Measurements from ENCODE around the gene SEMA6A. TPM values are rescaled to one million over a fixed set of nuclear protein-coding genes. Genes with fewer than 3 reads are reported as not detected.
"Not testable (repeated sequence)": the region's sequence is repeated elsewhere in the genome, so short reads cannot be mapped to it uniquely, and the experiment has no call there.

SEMA6A gene
- total and polyA plus RNA-seq, 2 experiments from 2014 or later = 13.2 to 27.6 TPM

GRCh38 chr5:116525674-116526073 lies 48.9 kb downstream of the SEMA6A start:
- Histone ChIP-seq H3K4me3 (no peak overlapping the region), H3K9me3 (ENCODE audit: low read depth) (no peaks in the 10 kb centered on the region), H3K27me3 (no peaks in the 10 kb centered on the region), H3K36me3 (no peaks in the 10 kb centered on the region), H3K27ac (no peak overlapping the region), H3K4me1 (ENCODE audit: low read depth) (peaks cover 19% of the 10 kb centered on the region)
- DNase-seq (ENCODE audit: low read depth in 1 of 2, low spot score in 1 of 2) = no peak
- TF ChIP-seq, protein P1, sequence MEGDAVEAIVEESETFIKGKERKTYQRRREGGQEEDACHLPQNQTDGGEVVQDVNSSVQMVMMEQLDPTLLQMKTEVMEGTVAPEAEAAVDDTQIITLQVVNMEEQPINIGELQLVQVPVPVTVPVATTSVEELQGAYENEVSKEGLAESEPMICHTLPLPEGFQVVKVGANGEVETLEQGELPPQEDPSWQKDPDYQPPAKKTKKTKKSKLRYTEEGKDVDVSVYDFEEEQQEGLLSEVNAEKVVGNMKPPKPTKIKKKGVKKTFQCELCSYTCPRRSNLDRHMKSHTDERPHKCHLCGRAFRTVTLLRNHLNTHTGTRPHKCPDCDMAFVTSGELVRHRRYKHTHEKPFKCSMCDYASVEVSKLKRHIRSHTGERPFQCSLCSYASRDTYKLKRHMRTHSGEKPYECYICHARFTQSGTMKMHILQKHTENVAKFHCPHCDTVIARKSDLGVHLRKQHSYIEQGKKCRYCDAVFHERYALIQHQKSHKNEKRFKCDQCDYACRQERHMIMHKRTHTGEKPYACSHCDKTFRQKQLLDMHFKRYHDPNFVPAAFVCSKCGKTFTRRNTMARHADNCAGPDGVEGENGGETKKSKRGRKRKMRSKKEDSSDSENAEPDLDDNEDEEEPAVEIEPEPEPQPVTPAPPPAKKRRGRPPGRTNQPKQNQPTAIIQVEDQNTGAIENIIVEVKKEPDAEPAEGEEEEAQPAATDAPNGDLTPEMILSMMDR (IDR thresholded peaks at IDR 0.05; ENCODE audit: low read depth, low read length) = no peak

GRCh38 chr5:116524966-116525365 lies 49.7 kb downstream of the SEMA6A start:
- Histone ChIP-seq H3K4me3 (no peak overlapping the region), H3K27ac (no peak overlapping the region), H3K36me3 (no peaks in the 10 kb centered on the region), H3K4me1 (ENCODE audit: low read depth) (peaks cover 19% of the 10 kb centered on the region), H3K9me3 (ENCODE audit: low read depth) (no peaks in the 10 kb centered on the region), H3K27me3 (no peaks in the 10 kb centered on the region)
- TF ChIP-seq, protein P1 (IDR thresholded peaks at IDR 0.05; ENCODE audit: low read depth, low read length) = no peak
- DNase-seq (ENCODE audit: low read depth in 1 of 2, low spot score in 1 of 2) = no peak

- no peaks in the 10 kb centered on the region for H3K27me3 ChIP-seq
- H3K4me1 ChIP-seq (ENCODE audit: low read depth) = peaks cover 19% of the 10 kb centered on the region
- H3K27ac ChIP-seq = no peak overlapping the region
- H3K36me3 ChIP-seq = no peaks in the 10 kb centered on the region
- H3K9me3 ChIP-seq (ENCODE audit: low read depth) = no peaks in the 10 kb centered on the region
- TF ChIP-seq, protein P1 (IDR thresholded peaks at IDR 0.05; ENCODE audit: low read depth, low read length) = no peak
- DNase-seq (ENCODE audit: low read depth in 1 of 2, low spot score in 1 of 2) = no peak
- no peak overlapping the region for H3K4me3 ChIP-seq
Observed at GRCh38 chr5:116524051-116524904, 50.3 kb downstream of the SEMA6A start.

DNA sequence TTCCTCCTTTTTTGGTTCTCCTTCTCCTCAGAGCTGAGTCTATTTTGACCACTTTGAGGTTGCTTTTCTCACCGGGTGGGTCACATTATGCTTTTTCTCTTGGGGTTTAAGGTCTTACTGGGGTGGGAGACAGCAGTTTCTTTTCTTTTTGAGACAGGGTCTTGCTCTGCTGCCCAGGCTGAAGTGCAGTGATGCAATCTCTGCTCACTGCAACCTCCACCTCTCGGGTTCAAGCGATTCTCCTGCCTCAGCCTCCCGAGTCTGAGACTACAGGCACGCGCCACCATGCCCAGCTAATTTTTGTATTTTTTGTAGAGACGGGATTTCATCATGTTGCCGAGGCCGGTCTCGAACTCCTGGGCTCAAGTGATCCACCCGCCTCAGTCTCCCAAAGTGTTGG lies 51.4 kb downstream of the SEMA6A start:
- H3K4me1 ChIP-seq (ENCODE audit: low read depth) = peaks cover 10% of the 10 kb centered on the region
- H3K9me3 ChIP-seq (ENCODE audit: low read depth); H3K4me3 ChIP-seq; H3K27ac ChIP-seq; H3K36me3 ChIP-seq; DNase-seq (ENCODE audit: low read depth in 1 of 2, low spot score in 1 of 2); H3K27me3 ChIP-seq: not testable (repeated sequence)

DNA sequence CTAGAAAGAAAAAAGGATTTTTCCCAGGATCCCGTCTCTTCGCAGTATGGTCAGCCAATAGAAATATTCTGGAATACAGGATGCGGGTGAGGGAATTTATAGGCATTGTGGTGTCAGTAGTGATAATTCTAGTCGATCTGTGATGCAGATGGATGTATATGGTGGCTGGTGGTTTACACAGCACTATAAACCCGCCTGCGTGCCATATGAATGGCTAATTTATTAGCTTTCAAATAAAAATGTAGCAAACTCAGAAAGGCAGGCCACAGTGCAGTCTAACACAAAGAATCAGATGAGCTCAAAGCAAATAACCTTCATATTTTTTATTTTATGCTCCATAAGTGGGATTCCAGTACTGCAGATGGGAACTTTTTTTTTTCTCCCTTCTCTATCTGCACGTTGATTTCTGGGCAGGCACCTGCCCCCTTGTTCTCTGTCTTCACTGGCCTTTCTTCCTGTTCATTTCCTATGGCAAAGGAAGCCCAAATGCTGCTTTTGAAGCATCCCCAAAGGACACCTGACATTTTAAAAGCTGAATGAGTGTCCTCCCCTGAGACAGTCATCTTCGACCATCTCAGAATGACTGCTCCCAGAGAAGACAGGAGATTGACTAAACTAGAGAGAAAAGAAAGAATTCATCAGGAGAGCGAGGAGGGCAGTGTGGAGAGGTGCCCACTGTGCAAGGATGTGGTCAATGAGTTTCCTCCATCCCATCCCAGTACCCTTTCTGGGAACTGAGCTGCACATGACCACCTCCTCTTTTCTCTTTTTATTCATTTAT lies 52.1 kb downstream of the SEMA6A start:
- H3K4me3 ChIP-seq = no peak overlapping the region
- H3K27me3 ChIP-seq = no peaks in the 10 kb centered on the region
- no peak overlapping the region for H3K27ac ChIP-seq
- DNase-seq (ENCODE audit: low read depth in 1 of 2, low spot score in 1 of 2) = no peak
- H3K4me1 ChIP-seq (ENCODE audit: low read depth) = peaks cover 4% of the 10 kb centered on the region
- H3K9me3 ChIP-seq (ENCODE audit: low read depth) = no peaks in the 10 kb centered on the region
- TF ChIP-seq, protein P1 (IDR thresholded peaks at IDR 0.05; ENCODE audit: low read depth, low read length) = no peak
- H3K36me3 ChIP-seq = no peaks in the 10 kb centered on the region

All from cardiac muscle cell (in vitro differentiated cells and primary cell).